Spinal cord (tissue), 10 donors: Measurements from ENCODE around the gene SPNS3. TPM values are rescaled to one million over a fixed set of nuclear protein-coding genes. Genes with fewer than 3 reads are reported as not detected.

ENCODE experiments used
- DNase-seq, 6 donors: peaks; one replicate each; pipeline versions ENCODE4 v3.0.0 to v3.0.0-alpha.2; 2013 to 2015; ENCODE audit warnings: low spot score in 6 of 6, low read depth in 4 of 6
- H3K27ac ChIP-seq: one replicate; pipeline ENCODE4 v1.5.1; 2013; ENCODE audit warnings: low read depth, low read length, control low read depth
- H3K27me3 ChIP-seq: one replicate; pipeline ENCODE4 v1.6.1; 2013; ENCODE audit warnings: low read length; ENCODE audit not compliant: control insufficient read depth, insufficient read depth
- H3K36me3 ChIP-seq: one replicate; pipeline ENCODE4 v1.6.1; 2013; ENCODE audit warnings: low read length; ENCODE audit not compliant: control insufficient read depth, insufficient read depth
- H3K4me1 ChIP-seq: one replicate; pipeline ENCODE4 v1.6.1; 2013; ENCODE audit warnings: low read length; ENCODE audit not compliant: control insufficient read depth, insufficient read depth
- H3K4me3 ChIP-seq: one replicate; pipeline ENCODE4 v1.5.1; 2013; ENCODE audit warnings: low read depth, low read length, control low read depth
- H3K9me3 ChIP-seq: one replicate; pipeline ENCODE4 v1.6.1; 2013; ENCODE audit warnings: low read length; ENCODE audit not compliant: control insufficient read depth, insufficient read depth
- WGBS: methylation state at CpG from one replicate; pipeline ENCODE4 v1.1.5; 2013; ENCODE audit warnings: missing lambda C conversion rate; ENCODE audit not compliant: insufficient coverage; 5-methylcytosine and 5-hydroxymethylcytosine counted together
- polyA plus RNA-seq, 2 donors: library from polyadenylated mRNA; unstranded; fragments of 120-200 nt; gene quantifications; one replicate each; pipeline ENCODE4 v1.2.1, GENCODE V29; 2013; ENCODE audit not compliant: insufficient read length in 2 of 2
- total RNA-seq, 2 donors: library from RNA; depleted of rRNA in 1 of 2; stranded (reverse); fragments of 120-200 nt in 1 of 2; fragments of >200 nt in 1 of 2; gene quantifications; one replicate each; pipeline versions ENCODE4 v1.2.3 to v1.2.4, GENCODE V29; 2013 to 2014
- donor health status: healthy.

The SPNS3 gene
- total and polyA plus RNA-seq, 4 donors, result 0.83 to 2.0 (median 1.6) TPM

- no peaks in the 10 kb centered on the region for H3K27me3 ChIP-seq
- 57% methylated on average over 7 of the region's 10 CpGs for WGBS
- no peak overlapping the region for H3K27ac ChIP-seq
- no peaks in the 10 kb centered on the region for H3K4me1 ChIP-seq
- H3K36me3 ChIP-seq, result no peaks in the 10 kb centered on the region
- H3K4me3 ChIP-seq, result no peak overlapping the region
- DNase-seq, result peak in 4 of 6 donors; percentile 24 to 76 (median 43)
- peaks cover 3% of the 10 kb centered on the region for H3K9me3 ChIP-seq
These were observed 30.2 kb downstream of the SPNS3 start for GRCh38 chr17:4463818-4464476.

- Histone ChIP-seq H3K36me3 (no peaks in the 10 kb centered on the region), H3K27me3 (no peaks in the 10 kb centered on the region), H3K4me3 (no peak overlapping the region), H3K27ac (no peak overlapping the region), H3K9me3 (no peaks in the 10 kb centered on the region), H3K4me1 (no peaks in the 10 kb centered on the region)
- no peak for DNase-seq
- WGBS, result 88% methylated on average over 5 of the region's 8 CpGs
These were observed 32.0 kb downstream of the SPNS3 start for GRCh38 chr17:4465786-4466185.

DNA sequence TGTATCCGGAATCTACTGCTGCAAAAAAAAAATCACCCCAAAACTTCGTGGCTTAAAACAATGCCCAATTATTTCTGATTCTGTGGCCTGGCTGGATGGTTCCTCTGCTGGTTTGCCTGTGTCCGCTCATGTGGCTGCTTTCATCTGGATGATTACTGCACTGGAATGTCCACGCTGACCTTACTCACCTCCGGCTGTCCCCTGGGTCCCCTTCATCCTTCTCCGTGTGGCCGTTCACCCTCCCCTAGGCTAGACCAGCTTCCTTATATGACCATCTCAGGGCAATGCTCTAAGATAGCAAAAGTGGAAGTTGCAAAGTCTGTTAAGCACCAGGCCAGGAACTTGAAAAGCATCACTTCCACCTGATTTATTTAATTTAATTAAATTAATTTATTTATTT, 33.5 kb downstream of the SPNS3 start:
- DNase-seq, result no peak
- Histone ChIP-seq H3K4me1 (no peaks in the 10 kb centered on the region), H3K27ac (no peak overlapping the region), H3K9me3 (no peaks in the 10 kb centered on the region), H3K36me3 (no peaks in the 10 kb centered on the region), H3K27me3 (no peaks in the 10 kb centered on the region), H3K4me3 (no peak overlapping the region)
- 70% methylated on average over 7 of the region's 7 CpGs for WGBS

- Histone ChIP-seq H3K36me3 (no peaks in the 10 kb centered on the region), H3K9me3 (no peaks in the 10 kb centered on the region), H3K4me3 (no peak overlapping the region), H3K4me1 (no peaks in the 10 kb centered on the region), H3K27me3 (no peaks in the 10 kb centered on the region), H3K27ac (no peak overlapping the region)
- 73% methylated on average over 2 of the region's 12 CpGs for WGBS
- DNase-seq, result no peak
These were observed 35.8 kb downstream of the SPNS3 start for GRCh38 chr17:4469552-4469951.

GRCh38 chr17:4472286-4472685, 38.5 kb downstream of the SPNS3 start:
- H3K27ac ChIP-seq, result no peak overlapping the region

GRCh38 chr17:4474093-4474492, 40.4 kb downstream of the SPNS3 start:
- no peak overlapping the region for H3K27ac ChIP-seq
- H3K4me1 ChIP-seq, result no peaks in the 10 kb centered on the region
- no peaks in the 10 kb centered on the region for H3K9me3 ChIP-seq
- no peaks in the 10 kb centered on the region for H3K36me3 ChIP-seq
- peak in 1 of 6 donors; percentile 34 for DNase-seq
- no peaks in the 10 kb centered on the region for H3K27me3 ChIP-seq
- H3K4me3 ChIP-seq, result no peak overlapping the region
- WGBS, result 65% methylated on average over 12 of the region's 13 CpGs

More at GRCh38 chr17:4472286-4472685, 38.5 kb downstream of the SPNS3 start:
- no peak for DNase-seq
- no peaks in the 10 kb centered on the region for H3K36me3 ChIP-seq
- no peaks in the 10 kb centered on the region for H3K27me3 ChIP-seq
- H3K4me1 ChIP-seq, result no peaks in the 10 kb centered on the region
- WGBS, result 0% methylated on average over 1 of the region's 3 CpGs
- H3K4me3 ChIP-seq, result no peak overlapping the region
- no peaks in the 10 kb centered on the region for H3K9me3 ChIP-seq

GRCh38 chr17:4475001-4475400, 41.3 kb downstream of the SPNS3 start:
- H3K9me3 ChIP-seq, result no peaks in the 10 kb centered on the region
- no peaks in the 10 kb centered on the region for H3K27me3 ChIP-seq
- no peak overlapping the region for H3K4me3 ChIP-seq
- H3K4me1 ChIP-seq, result peaks cover under 1% of the 10 kb centered on the region
- 83% methylated on average over 9 of the region's 9 CpGs for WGBS
- DNase-seq, result no peak
- H3K27ac ChIP-seq, result no peak overlapping the region
- H3K36me3 ChIP-seq, result no peaks in the 10 kb centered on the region

DNA sequence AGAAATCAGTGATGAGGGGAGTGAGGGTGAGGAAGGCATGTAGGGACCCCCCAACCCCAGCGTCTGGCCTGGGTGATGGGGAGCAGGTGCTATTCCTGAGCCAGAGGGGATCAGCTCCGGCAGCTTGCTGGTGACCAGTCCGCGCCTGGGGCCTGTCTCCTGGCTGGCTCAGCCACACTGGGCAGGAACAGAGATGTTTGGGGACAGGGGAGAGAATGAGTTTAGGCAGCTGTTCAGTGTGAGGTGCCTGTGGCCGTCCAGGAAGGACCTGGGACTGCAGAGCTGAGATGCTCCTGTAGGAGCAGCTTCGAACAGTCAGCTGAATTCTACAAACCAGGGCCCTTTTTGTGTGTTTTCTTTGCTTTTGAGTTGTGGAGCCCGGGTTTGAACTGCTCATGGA, 41.7 kb downstream of the SPNS3 start:
- Histone ChIP-seq H3K9me3 (no peaks in the 10 kb centered on the region), H3K36me3 (no peaks in the 10 kb centered on the region), H3K4me1 (peaks cover 5% of the 10 kb centered on the region), H3K4me3 (no peak overlapping the region), H3K27ac (no peak overlapping the region), H3K27me3 (no peaks in the 10 kb centered on the region)
- DNase-seq, result no peak
- WGBS, result 79% methylated on average over 7 of the region's 7 CpGs

DNA sequence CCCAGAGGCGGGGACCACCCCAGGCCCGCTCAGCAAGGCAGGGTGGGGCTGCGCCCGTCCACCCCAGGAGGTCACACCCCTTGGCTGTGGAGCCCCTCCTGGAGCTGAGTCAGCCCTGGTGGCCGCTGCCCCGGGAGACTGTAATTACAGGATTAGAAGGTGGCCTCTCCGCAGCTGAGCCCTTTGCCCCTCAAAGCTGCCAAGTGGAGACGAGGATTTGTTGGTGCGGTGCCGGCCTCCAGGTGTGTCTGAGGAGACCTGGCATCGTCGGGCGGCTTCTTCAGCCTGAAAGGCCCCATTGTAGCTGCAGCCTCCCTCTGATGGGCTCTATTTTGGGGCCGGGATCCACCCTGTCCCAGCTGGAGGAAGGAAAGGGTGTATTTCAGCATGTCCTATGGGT, 42.3 kb downstream of the SPNS3 start:
- Histone ChIP-seq H3K4me3 (no peak overlapping the region), H3K36me3 (no peaks in the 10 kb centered on the region), H3K27me3 (no peaks in the 10 kb centered on the region), H3K27ac (no peak overlapping the region), H3K9me3 (no peaks in the 10 kb centered on the region), H3K4me1 (peaks cover 11% of the 10 kb centered on the region)
- WGBS, result 81% methylated on average over 12 of the region's 14 CpGs
- no peak for DNase-seq

DNA sequence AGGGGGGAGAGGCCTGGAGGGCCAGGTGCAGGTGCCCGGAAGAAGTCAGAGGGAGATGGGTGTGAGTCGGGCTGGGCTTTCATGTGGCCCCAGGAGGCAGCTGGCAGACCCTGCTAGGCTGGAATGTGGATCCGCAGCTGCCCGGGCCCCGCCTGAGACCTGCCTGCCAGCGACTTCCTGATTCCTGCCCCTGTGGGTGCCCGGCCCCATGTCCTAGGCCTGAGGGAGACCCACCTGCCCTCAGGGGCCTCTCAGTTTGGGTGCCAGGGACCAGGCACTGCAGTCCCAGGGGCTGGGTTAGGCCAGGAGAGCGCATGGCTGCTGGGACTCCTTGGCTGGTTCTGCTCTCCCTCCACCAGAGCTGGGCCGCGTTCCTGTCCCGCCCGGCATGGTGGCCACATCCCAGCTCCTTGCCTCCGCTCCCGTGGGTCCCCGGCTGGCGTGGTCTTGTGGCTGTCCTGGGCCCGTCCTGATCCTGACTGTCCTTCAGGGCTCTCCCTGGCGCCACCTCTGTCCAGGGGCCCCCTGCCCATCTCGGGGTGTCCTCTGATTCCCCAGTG, 42.9 kb downstream of the SPNS3 start:
- no peaks in the 10 kb centered on the region for H3K9me3 ChIP-seq
- peaks cover 16% of the 10 kb centered on the region for H3K4me1 ChIP-seq
- H3K4me3 ChIP-seq, result no peak overlapping the region
- no peaks in the 10 kb centered on the region for H3K36me3 ChIP-seq
- no peak overlapping the region for H3K27ac ChIP-seq
- no peaks in the 10 kb centered on the region for H3K27me3 ChIP-seq
- no peak for DNase-seq
- WGBS, result 88% methylated on average over 19 of the region's 19 CpGs
